Stimulated activated effector memory CD8-positive, alpha-beta T cell treated with anti-CD3 and anti-CD28 coated beads, Interleukin-12 subunit alpha, Interleukin-12 subunit beta, amount 100 ng/mL, for 72 hours (primary cell): ENCODE measurements around the gene SPATC1L.

Experiments
- ATAC-seq: fragments of 150-1000 bp; cut with Tn5 transposase; 2 replicates; pipeline ENCODE4 v1.10.0; 2021
- DNase-seq, 2 donors: peaks; one replicate each; pipeline ENCODE4 v3.0.0; 2021 to 2022; ENCODE audit warnings: low spot score in 2 of 2
- H3K27ac Mint-ChIP-seq: one replicate; pipeline ENCODE4 v1.8.0; 2022; ENCODE audit warnings: mild to moderate bottlenecking, mixed read lengths
- H3K36me3 Mint-ChIP-seq: one replicate; pipeline ENCODE4 v1.8.0; 2022; ENCODE audit warnings: mild to moderate bottlenecking, mixed read lengths
- H3K4me1 Mint-ChIP-seq: one replicate; pipeline ENCODE4 v1.8.0; 2022; ENCODE audit warnings: mixed read lengths
- H3K4me3 Mint-ChIP-seq: one replicate; pipeline ENCODE4 v1.8.0; 2022; ENCODE audit warnings: mild to moderate bottlenecking, mixed read lengths
- H3K9me3 Mint-ChIP-seq: one replicate; pipeline ENCODE4 v1.8.0; 2022; ENCODE audit warnings: mixed read lengths

Gene SPATC1L

DNA sequence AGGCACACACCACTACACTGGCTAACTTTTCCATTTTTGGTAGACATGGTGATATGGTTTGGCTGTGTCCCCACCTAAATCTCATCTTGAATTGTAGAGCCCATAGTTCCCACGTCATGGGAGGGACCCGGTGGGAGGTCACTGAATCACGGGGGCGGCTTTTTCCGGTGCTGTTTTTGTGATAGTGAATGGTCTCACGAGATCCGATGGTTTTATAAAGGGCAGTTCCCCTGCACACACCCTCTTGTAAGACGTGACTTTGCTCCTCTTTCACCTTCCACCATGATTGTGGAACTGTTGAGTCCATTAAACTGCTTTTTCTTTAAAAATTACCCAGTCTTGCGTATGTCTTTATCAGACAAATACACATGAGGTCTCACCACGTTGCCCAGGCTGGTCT, 27.6 kb downstream of the SPATC1L start:
- Mint-ChIP-seq H3K4me3 (no peak overlapping the region), H3K4me1 (no peaks in the 10 kb centered on the region), H3K9me3 (no peaks in the 10 kb centered on the region), H3K36me3 (no peaks in the 10 kb centered on the region), H3K27ac (no peak overlapping the region)
- DNase-seq: peak in 1 of 2 donors; percentile 28
- ATAC-seq: no peak

DNA sequence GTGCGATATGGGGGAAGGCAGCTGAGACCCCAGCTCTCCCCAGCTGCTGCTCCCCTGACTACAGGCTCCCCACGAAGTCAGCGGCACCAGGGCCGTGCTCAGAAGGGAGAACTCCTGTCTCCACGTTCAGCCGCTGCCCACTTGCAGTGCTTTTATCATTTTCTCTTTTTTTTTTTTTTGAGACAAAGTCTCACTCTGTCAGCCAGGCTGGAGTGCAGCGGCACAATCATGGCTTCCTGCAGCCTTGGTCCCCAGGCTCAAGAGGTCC, 27.9 kb downstream of the SPATC1L start:
- Mint-ChIP-seq H3K36me3 (no peaks in the 10 kb centered on the region), H3K4me3 (no peak overlapping the region), H3K4me1 (no peaks in the 10 kb centered on the region), H3K27ac (no peak overlapping the region), H3K9me3 (no peaks in the 10 kb centered on the region)
- DNase-seq (peak in 1 of 2 donors; percentile 39), ATAC-seq (no peak)

DNA sequence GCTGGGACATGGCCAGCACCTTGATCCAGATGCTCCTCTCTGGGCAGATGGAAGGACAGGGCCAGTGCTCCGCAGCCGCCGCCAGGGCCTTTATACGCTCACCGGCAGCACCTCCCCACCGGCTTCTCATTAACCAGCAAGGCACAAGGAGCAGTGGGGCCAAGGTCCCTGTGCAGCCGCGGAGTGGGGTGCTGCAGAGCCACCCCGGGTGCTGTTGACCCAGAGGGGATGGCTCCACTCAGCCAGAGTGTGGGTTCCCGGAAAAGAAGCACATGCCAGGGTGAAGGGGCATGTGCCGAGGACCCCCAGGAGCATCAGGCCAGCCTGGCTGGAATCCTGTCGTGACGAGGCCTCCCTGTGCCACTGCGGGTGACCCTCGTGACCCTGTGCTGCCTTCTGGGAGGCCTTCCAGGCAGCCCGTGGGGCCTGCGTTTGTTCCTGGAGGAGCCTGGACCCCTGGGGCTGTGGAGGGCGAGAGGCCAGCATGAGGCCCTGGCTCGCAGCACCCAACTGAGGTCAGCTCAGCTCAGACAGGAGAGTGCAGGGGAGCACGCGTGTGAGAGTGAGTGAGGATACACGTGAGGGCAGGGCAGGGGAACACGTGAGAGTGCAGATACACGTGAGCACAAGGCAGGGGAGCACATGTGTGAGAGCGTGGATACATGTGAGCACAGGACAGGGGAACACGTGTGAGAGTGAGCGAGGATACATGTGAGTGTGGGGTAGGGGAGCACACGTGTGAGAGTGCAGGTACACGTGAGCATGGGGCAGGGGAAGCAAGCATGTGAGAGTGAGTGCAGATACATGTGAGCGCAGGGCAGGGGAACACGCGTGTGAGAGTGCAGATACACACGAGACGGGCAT, 28.5 kb downstream of the SPATC1L start, which contains the start of gene FTCD:
FTCD (minus strand) TSS at position 66 of the 864 bp plus-strand sequence; CDS start at position 10, 56 bp downstream.
- no peak for ATAC-seq
- H3K4me3 Mint-ChIP-seq: no peak within 1 kb of the TSS
- no peaks in the 10 kb centered on the region for H3K9me3 Mint-ChIP-seq
- peak in 1 of 2 donors; percentile 42 for DNase-seq
- no peaks in the 10 kb centered on the region for H3K4me1 Mint-ChIP-seq
- H3K36me3 Mint-ChIP-seq: no peaks in the 10 kb centered on the region
- no peak within 1 kb of the TSS for H3K27ac Mint-ChIP-seq

DNA sequence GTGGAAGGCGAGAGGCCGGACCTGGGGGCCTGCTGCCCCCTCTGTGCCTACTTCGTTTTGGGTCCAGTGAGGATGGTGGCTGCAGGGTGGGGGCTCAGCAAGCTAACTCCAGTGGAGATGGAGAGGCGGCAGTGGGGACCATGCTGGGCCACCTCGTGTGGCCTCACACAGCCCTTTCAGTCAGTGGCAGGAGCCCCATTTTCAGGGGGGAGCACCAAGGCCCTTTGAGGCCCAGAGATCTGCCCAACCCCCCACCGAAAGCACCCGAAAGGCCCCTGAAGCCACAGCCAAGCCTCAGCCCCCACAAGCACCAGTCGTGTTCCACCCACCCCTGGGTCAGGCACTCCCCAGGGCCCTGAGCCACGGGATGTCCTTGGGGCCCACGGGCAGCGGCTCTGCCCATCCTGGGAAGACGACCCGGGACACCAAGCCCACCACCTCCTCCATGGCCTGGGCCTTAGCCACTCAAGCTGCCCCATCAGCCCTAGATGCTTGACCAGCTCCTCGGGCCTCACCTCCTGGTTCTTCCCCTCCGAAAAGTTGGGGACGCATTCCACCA, 29.2 kb downstream of the SPATC1L start:
- no peak overlapping the region for H3K27ac Mint-ChIP-seq
- DNase-seq: no peak
- no peaks in the 10 kb centered on the region for H3K4me1 Mint-ChIP-seq
- no peaks in the 10 kb centered on the region for H3K9me3 Mint-ChIP-seq
- no peak for ATAC-seq
- H3K4me3 Mint-ChIP-seq: no peak overlapping the region
- no peaks in the 10 kb centered on the region for H3K36me3 Mint-ChIP-seq

DNA sequence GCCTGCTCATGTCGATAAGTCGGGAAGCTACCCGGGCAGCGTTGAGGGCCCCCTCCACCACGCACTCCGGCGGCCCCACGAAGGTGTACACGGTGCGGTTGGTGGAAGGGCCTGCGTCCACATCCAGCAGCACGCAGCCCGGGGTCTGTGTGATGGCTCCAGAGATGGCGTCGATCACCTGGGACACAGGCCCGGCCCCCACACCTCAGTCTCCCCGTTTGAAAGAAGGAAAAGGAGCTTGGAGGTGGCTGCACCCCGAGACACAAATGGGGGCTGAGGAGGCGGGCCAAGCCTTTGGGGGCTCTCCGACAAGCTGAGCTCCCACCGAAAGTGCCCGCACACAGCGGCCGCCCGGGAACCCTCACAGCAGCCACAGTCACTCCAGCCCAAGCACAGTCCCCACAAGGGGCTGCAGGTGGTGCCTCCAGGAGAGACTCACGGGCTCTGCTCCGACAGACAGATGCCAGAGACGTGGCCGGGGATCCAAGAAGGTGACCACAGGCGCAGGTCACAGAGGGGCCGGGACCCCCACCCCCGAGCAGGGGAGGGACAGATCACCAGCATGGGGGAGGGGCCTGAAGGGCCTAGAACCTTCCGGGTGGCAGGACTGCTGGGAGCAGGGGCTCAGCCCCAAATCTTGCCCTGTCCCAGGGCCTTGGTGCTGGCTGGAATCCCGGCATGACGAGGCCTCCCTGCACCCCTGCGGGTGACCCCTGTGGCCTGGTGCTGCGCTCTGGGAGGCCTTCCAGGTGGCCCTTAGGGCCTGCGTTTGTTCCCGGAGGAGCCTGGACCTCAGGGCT, 29.9 kb downstream of the SPATC1L start:
- ATAC-seq (no peak), DNase-seq (no peak)
- Mint-ChIP-seq H3K4me1 (no peaks in the 10 kb centered on the region), H3K9me3 (no peaks in the 10 kb centered on the region), H3K36me3 (no peaks in the 10 kb centered on the region), H3K4me3 (no peak overlapping the region), H3K27ac (no peak overlapping the region)

DNA sequence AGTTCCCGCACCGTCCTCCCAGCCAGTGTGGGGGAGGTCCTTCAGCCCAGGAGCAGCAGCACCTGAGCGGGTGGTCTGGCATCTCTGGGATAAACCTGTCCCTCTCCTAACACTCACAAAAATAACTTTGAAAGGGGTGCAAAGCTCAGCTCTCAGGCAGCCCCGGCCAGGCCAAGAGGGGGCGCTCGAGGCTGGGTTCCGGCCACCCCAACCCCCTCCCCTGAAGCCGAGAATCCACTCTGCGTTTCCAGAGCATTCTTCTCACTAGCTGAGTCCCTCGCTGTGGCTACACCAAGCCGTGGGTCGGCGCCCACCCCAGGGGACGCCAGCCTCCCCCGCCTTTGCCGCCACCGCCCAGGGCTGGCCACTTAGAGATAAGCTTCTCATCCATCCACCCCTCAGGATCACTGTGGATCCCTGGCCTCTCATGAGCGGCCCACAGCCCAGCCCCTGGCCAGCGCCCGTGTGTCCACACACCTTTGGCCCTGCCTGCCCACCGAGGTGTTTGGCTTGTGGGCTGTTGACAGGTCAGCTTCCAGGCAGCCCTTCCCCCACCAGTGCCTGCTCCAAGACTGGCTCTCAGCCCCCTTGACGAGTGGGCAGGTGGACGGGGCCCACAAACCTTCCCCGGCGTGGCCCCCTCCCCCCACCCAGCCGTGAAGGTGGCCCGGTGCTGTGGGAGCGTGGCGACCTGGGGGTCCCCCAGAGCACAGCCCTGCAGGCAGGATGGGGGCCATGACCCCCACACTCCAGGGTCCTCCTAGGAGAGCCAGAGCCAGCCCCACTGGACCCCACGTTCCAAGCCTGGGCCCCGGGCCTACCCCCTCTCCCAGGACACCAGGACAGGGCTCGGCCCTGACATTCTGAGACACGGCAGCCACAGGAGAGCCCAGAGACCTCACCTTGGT, 30.8 kb downstream of the SPATC1L start:
- Mint-ChIP-seq H3K27ac (no peak overlapping the region), H3K4me1 (no peaks in the 10 kb centered on the region), H3K4me3 (no peak overlapping the region), H3K36me3 (no peaks in the 10 kb centered on the region), H3K9me3 (no peaks in the 10 kb centered on the region)
- ATAC-seq (peak; percentile 59), DNase-seq (peak in 1 of 2 donors; percentile 45)

DNA sequence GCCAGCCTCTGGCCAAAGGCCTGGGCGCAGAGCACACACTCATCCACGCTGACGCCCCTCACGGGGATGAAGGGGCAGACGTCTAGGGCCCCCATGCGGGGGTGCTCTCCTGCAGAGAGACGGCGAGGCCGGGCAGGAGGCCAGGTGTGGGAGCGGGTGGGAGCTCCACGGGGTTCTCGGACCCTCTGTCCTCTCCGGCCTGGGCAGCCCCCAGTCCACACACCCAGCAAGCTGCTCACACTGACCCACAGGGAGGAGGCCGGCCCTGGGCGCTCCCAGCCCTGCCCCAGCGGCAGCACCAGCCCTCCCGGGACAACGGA, 31.4 kb downstream of the SPATC1L start:
- DNase-seq (no peak), ATAC-seq (peak; percentile 6)
- Mint-ChIP-seq H3K36me3 (no peaks in the 10 kb centered on the region), H3K4me3 (no peak overlapping the region), H3K27ac (no peak overlapping the region), H3K4me1 (no peaks in the 10 kb centered on the region), H3K9me3 (no peaks in the 10 kb centered on the region)

DNA sequence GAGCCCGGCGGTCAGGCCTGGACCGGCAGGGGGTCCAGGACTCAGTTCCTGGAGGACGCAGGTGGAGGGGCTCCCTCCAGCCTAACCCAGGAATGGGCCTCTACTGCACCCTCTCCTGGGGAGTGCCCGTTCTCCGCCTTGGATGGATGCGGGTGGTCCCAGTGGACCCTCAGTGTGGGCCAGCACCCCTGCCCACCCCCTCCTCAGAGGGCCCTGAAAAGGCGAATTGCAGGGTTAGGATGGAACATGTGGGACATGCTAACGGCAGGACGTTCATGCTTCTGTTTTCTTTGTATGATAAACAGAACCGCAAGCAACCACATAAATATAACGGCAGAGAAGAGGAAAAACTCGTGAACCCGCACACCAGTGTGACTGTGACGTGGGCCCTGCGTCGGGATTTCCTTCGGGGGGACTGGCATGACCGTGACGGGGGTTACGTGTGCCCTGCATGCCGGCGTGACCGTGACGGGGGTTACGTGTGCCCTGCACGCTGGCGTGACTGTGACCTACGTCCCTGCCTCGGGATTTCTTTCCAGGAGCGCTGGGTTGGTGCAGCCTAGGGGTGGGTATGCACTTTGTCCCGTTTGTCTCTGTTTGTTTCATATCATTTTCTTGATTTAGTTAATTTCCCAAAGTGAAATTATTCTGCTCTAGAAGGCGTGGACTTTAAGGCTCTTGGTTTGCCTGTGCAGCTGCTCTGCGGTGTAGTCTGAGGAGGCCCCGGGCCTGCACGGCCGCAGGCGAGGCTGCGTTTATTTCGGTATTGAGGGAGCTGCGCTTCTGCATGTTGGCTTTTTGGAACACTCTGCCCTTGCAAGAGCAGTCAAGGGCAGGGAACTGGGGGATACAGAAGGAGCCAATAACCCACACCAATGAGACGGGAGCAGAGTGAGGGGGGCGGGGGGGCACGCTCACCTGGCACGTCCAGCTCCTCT, 32.0 kb downstream of the SPATC1L start:
- Mint-ChIP-seq H3K9me3 (no peaks in the 10 kb centered on the region), H3K36me3 (no peaks in the 10 kb centered on the region), H3K27ac (no peak overlapping the region), H3K4me3 (no peak overlapping the region), H3K4me1 (no peaks in the 10 kb centered on the region)
- ATAC-seq (no peak), DNase-seq (no peak)

DNA sequence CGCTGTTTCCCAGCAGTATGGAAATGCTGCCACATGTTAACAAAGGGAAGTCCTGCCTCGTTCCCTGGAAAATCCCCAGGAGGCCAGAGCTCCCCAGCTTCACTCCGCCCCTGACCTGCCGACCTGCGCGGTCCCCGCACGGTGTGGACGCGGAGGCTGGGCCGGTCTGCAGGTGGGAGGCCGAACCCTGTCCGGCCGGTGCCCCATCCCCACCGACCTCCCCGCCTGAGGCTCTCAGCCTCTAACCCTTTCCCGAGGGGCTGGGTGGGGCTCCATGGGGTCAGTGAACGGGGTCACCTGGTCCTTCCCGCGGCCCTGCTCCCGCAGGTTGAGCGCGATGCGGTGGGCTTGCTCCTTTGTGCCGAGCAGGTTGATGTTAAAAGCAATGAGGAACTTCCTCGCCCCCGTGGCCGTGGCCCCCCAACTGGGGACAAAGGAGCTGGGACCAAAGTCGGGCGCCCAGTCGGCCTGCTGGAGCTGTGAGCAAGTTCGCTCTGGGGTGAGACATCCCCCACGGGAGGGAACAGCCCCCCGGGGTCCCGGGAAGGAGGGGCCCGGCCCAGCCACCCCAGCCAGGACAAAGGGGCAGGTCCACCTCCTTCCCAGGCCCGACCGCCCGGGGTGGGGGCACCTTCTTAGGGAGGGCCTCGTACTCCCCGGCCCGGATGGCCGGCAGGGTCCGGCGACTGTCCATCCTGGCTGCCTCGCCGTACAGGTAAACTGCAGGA, 32.8 kb downstream of the SPATC1L start:
- Mint-ChIP-seq H3K9me3 (no peaks in the 10 kb centered on the region), H3K27ac (no peak overlapping the region), H3K4me3 (no peak overlapping the region), H3K4me1 (no peaks in the 10 kb centered on the region), H3K36me3 (no peaks in the 10 kb centered on the region)
- no peak for DNase-seq
- no peak for ATAC-seq

DNA sequence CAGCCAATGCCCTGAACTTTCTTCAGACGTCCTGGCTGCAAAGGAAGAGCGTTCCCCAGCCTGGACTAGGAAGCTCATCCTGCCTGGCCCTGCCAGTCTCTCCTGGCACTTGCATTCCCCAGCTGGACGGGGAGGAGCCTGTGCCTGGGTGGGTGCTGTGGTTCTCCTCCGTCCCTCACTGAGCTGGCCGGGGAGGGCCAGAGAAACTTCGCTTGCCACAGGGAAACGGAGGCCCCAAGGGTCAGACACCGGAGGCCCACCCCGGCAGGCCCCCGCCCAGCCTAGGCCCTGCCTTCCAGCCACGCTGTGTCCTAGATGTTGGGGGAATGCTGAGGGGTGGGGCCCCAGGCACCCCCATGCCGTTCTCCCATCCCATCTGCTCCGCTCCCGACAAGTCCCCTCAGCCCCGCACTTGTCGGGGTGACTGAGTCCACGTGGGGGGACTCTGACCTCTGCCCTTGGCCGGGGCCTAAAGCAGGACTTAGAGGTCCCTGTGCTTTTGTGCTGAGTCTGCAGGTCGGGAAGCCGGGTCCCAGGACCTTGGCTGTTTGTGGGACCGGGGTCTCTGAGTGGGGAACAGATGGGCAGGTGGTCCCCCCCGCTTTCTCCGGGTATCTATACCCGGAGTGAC, 33.7 kb downstream of the SPATC1L start:
- H3K9me3 Mint-ChIP-seq: no peaks in the 10 kb centered on the region

DNA sequence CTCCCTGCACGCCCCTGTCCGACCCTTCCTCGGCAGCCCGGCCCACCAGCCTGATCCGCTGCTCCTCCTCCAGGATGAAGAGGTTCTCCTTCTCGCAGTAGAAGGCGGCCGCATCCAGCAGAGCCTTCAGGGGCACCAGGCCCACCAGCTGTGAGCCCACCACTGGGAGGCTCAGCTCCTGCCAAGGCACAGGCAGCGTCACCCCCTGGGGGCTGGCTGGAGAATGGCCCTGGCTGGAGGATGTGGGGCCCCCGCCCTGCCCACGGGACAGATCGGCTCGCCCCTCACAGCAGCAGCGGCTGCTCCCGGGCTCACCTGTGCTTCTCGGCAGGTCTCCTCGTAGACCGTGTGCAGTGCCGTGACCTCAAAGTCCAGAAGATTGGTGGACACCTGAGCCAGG, 34.2 kb downstream of the SPATC1L start:
- H3K4me3 Mint-ChIP-seq: no peak overlapping the region
- H3K4me1 Mint-ChIP-seq: no peaks in the 10 kb centered on the region
- H3K27ac Mint-ChIP-seq: no peak overlapping the region
- no peaks in the 10 kb centered on the region for H3K9me3 Mint-ChIP-seq
- DNase-seq (no peak), ATAC-seq (no peak)
- no peaks in the 10 kb centered on the region for H3K36me3 Mint-ChIP-seq

More for the DNA sequence above, 33.7 kb downstream of the SPATC1L start:
- Mint-ChIP-seq H3K36me3 (no peaks in the 10 kb centered on the region), H3K4me1 (no peaks in the 10 kb centered on the region), H3K27ac (no peak overlapping the region), H3K4me3 (no peak overlapping the region)
- DNase-seq (no peak), ATAC-seq (no peak)

DNA sequence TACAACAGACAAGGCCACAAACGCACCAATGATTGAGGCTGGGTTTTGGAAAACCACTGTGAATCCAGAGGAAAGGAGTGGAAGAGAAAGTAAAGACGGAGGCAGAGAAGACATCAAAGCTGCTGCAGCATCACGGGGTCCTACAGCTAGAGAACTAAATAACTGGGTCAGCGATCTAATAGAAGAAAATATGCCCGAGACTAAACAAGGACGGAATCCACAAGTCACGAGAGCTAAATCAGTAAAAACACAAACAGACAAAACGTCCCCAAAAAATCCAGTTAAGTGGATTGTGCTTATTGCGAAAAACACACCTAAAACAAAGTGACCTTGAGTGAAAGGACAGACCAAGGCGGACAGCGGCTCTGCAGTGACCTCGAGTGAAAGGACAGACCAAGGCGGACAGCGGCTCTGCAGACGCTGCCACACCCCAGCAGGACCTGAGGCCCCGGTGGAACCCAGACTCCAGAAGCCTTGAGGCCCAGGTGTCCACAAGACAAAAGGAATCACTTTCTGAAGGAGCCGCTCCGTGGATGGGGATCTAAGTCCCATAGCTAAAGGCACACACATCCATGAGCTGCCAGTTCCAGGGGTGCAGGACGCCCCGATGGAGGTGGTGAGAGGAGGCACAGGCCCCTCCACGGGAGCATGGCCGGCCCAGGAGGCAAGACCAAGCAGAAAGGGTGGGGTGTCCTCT, 34.9 kb downstream of the SPATC1L start:
- Mint-ChIP-seq H3K4me3 (no peak overlapping the region), H3K9me3 (no peaks in the 10 kb centered on the region), H3K4me1 (peaks cover 5% of the 10 kb centered on the region), H3K36me3 (no peaks in the 10 kb centered on the region), H3K27ac (no peak overlapping the region)
- DNase-seq (no peak), ATAC-seq (no peak)

DNA sequence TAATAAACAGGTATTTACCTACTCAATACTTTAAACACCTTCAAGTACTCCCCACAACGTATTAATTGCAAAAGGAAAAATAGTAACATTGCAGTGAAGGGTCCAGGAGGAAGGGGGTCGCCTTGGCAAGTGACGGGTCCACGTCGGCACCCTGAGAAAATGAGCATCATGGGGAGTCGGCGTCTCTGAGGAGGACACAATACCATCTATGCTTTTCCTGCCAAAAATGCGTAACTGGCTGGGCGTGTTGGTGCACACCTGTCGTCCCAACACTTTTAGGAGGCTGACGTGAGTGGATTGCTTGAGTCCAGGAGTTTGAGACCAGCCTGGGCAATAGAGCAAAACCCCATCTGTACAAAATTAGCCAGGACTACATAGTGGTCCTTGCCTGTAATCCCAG, 36.2 kb downstream of the SPATC1L start:
- Mint-ChIP-seq H3K4me3 (no peak overlapping the region), H3K36me3 (no peaks in the 10 kb centered on the region), H3K27ac (no peak overlapping the region), H3K9me3 (no peaks in the 10 kb centered on the region), H3K4me1 (peaks cover 15% of the 10 kb centered on the region)
- ATAC-seq: no peak
- no peak for DNase-seq
